HK-2 (cell line): ENCODE results near the gene AFF1.
A peak's percentile ranks its signal among the peaks of the same experiment; 100 is the strongest.

Experiments
- DNase-seq: peaks from one replicate; pipeline ENCODE4 v3.0.0-alpha.2; 2018; ENCODE audit not compliant: unreplicated experiment

AFF1 gene

GRCh38 chr4:86955888-86956451, 21.2 kb downstream of the AFF1 start:
- no peak for DNase-seq

- DNase-seq = no peak
These were observed 22.4 kb downstream of the AFF1 start for GRCh38 chr4:86957215-86957614.

- no peak for DNase-seq
These were observed 25.0 kb downstream of the AFF1 start for GRCh38 chr4:86959588-86960500.

- no peak for DNase-seq
These were observed 25.7 kb downstream of the AFF1 start for GRCh38 chr4:86960557-86960961.

GRCh38 chr4:86961116-86961515, 26.3 kb downstream of the AFF1 start:
- no peak for DNase-seq

- peak; percentile 55 for DNase-seq
These were observed 26.9 kb downstream of the AFF1 start for GRCh38 chr4:86961605-86962295.

- DNase-seq = peak; percentile 79
These were observed 28.9 kb downstream of the AFF1 start for GRCh38 chr4:86963697-86964096.

GRCh38 chr4:86965019-86965976, 30.5 kb downstream of the AFF1 start:
- no peak for DNase-seq

- DNase-seq = no peak
These were observed 32.3 kb downstream of the AFF1 start for GRCh38 chr4:86967073-86967472.

GRCh38 chr4:86967798-86968197, 33.0 kb downstream of the AFF1 start:
- DNase-seq = no peak

GRCh38 chr4:86968547-86968946, 33.7 kb downstream of the AFF1 start:
- no peak for DNase-seq

GRCh38 chr4:86970447-86971354, 35.9 kb downstream of the AFF1 start:
- DNase-seq = no peak

GRCh38 chr4:86971355-86971683, 36.5 kb downstream of the AFF1 start:
- no peak for DNase-seq

- DNase-seq = no peak
These were observed 38.2 kb downstream of the AFF1 start for GRCh38 chr4:86972997-86973396.

GRCh38 chr4:86973668-86974067, 38.9 kb downstream of the AFF1 start:
- no peak for DNase-seq

- no peak for DNase-seq
These were observed 39.8 kb downstream of the AFF1 start for GRCh38 chr4:86974551-86974994.

- no peak for DNase-seq
These were observed 41.1 kb downstream of the AFF1 start for GRCh38 chr4:86975927-86976326.

GRCh38 chr4:86976801-86977485, 42.1 kb downstream of the AFF1 start:
- DNase-seq = no peak

- peak; percentile 39 for DNase-seq
These were observed 42.9 kb downstream of the AFF1 start for GRCh38 chr4:86977621-86978184.

- DNase-seq = no peak
These were observed 43.9 kb downstream of the AFF1 start for GRCh38 chr4:86978709-86979108.
